ENCODE results near the gene LEMD3.

Gene LEMD3

DNA sequence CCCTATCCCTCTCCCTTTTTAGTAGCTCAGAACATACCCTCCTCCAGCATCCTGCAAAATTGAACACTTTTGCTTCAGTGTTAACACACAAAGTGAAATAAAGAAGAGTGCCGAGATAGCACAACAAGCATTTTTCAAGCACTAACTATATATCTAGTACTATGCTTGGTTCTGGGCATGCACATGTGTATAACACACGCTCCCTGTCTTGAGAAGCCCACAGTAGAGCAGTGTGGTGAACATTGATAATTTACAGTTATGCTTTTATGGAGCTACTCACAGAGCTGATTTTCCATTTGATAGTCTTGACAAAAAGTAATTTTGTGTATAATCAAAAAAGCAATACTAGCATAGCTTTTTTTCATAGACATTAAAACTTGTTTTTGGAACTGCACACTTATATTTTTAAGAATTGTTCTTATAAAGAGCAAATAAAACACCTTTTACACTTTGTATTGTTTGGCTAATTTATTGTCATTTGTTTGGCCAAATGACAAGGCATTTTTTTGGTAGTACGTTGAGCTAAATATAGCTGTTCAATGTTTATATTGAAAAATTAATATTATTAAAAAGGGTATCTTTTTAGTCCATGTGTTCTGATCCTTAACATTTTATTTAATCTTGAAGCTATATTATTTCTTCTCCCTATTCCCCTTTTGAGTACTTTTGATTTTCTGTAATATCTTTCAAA is 39.7 kb downstream of the LEMD3 start:
- DNase-seq: no peak

DNA sequence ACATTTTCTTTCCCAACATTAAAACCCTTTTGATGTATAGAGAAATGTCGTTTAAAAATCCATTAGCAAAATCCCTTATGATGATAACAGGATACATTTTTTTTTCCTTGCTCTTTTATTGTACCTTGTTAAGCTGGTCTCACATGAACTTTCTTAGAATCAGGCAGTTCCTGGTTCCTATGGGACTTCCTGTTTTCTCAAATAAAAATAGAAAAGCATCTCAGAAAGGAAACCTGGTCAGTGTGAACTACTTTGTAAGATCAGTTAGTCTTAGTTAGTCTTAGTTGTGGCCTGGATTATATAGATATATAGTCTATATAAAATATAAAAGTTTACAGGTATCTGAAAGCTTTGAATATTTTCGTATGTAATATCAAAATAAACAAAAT is 40.3 kb downstream of the LEMD3 start:
- no peak for DNase-seq

DNA sequence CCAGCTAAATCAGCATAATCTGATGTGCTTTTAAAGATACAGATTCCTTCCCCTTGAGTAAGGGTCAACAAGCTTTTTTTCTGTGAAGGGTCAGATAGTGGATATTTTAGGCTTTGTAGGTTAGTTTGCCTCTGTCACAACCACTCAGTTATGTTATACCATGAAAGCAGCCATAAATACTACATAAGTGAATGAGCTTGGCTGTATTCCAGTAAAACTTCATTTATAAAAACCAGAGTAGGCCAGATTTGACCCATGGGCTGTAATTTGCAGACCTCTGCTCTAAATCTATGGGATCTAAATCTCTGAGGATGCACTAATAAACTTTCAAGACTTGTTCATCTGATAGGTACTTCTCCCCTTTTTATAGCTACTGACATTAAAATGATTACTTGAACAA is 47.7 kb downstream of the LEMD3 start:
- DNase-seq: peak in 1 of 3 experiments; percentile 23

GRCh38 chr12:65220761-65221160 is 51.4 kb downstream of the LEMD3 start:
- DNase-seq: no peak

GRCh38 chr12:65229441-65229840 is 60.1 kb downstream of the LEMD3 start:
- no peak for DNase-seq

DNA sequence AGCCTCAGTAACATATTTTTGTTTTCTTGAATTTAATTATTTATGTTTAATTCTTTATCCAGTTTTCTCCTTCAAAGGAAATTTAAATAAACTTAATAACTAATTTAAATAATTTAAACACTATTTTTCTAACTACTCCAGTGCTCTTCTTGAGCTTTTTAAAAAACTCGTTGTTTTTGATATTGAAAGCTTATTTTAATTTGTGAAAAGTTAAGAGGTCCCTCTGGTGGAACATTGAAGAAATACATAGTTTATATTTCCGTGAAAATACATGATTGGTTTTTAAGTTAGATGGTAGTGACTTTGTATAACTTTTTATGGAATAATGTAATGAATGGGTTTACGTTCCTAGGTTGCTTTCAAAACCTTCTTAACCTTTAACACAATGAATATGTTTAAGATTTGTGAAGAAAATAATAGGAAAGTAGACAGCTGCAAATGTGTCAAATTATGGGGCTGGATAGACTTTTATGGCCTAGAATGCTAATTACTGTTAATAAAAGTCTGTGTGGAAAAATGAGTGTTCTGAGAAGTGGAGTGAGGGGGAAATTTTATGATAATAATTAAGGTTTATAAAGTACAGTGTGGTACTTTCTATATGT is 63.2 kb downstream of the LEMD3 start:
- DNase-seq: peak in 2 of 3 experiments; percentile 12 to 35

DNA sequence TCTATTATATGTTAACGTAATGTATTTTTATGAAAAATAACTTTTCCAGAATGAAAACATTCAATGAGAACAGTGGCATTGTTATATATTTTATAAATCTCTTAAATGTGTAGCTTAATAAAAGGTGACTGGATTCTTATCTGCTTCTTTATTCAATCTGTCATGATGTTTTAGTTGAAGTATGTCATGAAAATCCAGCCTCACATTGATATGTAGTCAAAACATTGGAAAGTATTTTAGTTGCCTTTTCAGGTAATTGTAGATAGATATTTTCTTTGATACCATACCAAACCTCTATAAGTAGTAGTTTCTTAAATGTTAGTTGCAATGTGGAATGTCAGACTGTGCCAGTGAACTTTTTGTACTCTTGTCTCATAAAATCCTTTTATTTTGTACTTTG is 67.8 kb downstream of the LEMD3 start:
- no peak for DNase-seq

DNA sequence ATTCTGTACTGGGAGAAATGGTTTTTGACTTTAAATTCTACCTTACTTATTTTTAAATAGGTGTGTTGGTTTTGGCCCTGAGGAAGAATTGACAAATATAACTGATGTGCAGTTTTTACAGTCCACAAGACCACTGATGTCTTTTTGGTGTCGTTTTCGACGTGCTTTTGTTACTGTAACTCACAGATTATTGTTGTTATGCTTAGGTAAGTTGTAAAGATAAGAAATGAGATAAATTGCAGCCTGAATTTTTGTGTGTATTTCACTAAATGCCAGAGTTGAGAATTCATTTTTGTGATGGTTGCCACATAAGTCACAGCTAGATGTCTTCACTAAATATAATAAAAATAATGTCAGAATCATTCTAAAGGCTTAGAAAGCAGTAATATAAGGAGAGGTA is 69.2 kb downstream of the LEMD3 start:
- no peak for DNase-seq

GRCh38 chr12:65248656-65249633 is 79.6 kb downstream of the LEMD3 start:
- no peak for DNase-seq

- no peak for DNase-seq
Measured at GRCh38 chr12:65252515-65252914, 83.1 kb downstream of the LEMD3 start.

GRCh38 chr12:65257986-65258385 is 88.6 kb downstream of the LEMD3 start:
- no peak for DNase-seq

DNA sequence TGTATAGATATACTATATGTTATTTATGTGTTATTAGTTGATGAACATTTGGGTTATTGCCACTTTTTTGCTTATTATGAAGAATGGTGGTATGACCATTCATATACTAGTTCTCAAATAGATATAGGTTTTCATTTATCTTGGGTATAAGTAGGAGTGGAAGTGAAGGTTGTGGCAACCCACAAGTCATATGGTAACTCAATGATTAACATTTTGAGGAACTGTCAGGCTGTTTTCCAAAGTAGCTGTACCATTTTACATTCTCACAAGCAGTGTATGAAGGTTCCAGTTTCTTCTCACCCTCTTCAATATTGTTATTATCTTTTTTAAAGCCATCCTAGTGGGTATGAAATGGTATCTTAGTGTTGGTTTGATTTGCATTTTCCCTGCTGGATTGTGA is 90.1 kb downstream of the LEMD3 start:
- no peak for DNase-seq

- DNase-seq: no peak
Measured at GRCh38 chr12:65263777-65264176, 94.4 kb downstream of the LEMD3 start.

GRCh38 chr12:65266408-65266807 is 97.0 kb downstream of the LEMD3 start:
- DNase-seq: no peak

GRCh38 chr12:65269603-65270002 is 100.2 kb downstream of the LEMD3 start:
- no peak for DNase-seq

DNA sequence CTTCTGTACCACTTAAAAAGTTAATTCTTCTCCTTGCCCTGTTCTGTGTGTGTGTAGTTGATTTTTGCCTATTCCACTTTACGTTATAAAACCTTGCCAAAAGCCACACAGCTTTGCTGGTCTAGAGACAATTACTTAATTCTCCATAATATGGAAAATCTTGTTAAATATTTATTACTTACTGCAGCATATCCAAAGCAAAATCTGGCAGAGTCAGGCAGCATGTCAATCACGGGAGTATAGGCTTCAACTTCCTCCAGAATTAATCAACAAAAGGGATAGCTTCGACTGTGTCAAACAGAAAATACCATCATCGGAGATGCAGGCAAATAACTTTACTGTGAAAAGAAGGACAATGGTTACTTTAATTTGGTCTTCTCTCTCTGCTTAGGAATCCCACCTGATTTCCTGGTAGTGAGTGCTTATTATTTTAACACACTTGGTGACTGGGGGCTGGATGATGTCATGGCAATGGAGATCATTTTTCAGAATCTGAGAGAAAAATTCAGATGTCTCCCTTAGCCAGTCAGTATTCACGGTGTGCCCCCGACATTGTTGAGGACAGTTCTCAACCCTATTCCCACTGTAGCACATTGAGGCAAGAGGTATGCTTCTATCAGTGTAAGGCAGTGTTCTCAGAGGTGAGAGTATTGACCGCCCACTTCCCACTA is 105.4 kb downstream of the LEMD3 start:
- no peak for DNase-seq

DNA sequence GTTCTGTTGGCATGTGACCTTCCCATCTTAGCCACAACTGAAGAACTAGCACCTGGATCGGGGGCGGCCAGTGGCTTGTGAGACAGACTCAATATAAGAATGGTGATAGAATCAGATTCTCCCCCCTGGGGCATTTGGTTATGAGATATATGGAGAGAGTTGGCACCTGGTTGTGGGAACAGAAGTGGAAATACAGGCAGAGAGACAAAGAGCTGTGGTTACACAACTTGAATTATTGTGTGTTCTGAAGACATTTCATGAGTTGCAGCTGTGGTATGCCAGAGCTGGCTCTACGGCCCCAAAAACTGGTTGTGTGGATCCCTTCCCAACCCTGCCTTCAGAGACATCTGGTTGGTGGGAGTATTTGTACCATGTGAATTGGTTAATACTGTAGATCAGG is 106.2 kb downstream of the LEMD3 start:
- no peak for DNase-seq

DNA sequence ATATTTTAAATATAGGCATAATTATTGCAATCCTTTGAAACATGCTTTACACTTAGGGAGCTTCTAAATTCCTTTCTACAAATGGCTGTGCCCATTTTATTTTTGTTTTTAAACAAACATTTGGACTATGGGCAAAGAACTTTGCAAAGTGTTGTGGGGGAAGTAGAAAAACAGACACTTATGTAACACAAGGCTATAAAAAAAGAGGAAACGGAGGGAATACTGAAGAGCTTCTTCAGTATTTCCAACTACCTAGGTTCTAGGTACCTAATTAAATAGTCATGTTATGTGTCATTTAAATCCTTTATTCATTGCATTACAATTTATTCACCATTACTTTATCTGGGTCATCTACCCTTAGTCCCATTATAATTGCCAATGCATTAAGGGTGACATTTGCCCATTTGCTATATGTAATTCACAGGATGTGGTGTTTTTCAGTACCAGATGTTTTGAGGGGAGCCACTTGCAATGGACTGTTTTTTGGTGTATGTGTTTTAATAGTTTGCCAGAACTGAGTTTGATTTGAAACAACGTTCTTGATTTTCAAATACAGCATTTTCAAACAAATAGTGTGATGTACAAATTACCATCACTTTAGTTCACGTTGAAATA is 107.6 kb downstream of the LEMD3 start:
- DNase-seq: no peak

DNA sequence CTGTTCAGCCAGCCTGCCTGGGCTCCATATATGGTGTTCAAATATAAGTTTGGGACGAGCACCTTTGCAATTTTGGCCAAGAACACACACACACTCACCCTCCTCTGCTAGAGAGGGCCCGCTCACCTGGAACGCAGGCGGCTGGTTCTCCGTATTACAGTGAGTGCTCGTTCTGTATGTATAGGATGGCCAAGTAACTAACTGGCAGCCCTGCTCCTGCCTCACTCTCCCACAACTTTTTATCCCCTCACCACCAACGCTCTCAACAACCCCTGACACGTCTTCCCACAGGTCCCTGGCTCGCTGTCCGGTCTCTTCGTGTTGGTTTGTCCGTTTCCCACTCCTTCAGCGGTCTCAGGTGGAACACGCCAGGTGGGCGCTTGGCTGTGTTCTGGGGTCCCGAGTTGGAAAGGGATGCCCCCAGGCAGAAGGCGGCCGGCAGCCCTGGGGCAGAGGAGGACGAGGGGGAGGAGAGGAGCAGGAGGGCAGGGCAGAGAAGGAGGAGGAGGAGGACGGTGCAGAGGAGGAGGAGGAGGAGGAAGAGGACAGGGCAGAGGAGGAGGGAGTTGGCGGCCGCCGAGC is 108.7 kb downstream of the LEMD3 start:
- no peak for DNase-seq

GRCh38 chr12:65278576-65279368 is 109.4 kb downstream of the LEMD3 start, which contains the start of gene MSRB3:
MSRB3 (plus strand) TSS chr12:65278683; CDS start chr12:65308580, 29,897 bp downstream.
- DNase-seq: peak in 2 of 3 experiments; percentile 40 to 45

Measured in NCI-H1417 (cell line).